D341Med (cell line): ENCODE results near the gene AFAP1.
A peak's percentile ranks its signal among the peaks of the same experiment; 100 is the strongest.

Experiments
- DNase-seq: peaks from one replicate; pipeline ENCODE4 v3.0.0; 2012; ENCODE audit warnings: low spot score

AFAP1 gene

DNA sequence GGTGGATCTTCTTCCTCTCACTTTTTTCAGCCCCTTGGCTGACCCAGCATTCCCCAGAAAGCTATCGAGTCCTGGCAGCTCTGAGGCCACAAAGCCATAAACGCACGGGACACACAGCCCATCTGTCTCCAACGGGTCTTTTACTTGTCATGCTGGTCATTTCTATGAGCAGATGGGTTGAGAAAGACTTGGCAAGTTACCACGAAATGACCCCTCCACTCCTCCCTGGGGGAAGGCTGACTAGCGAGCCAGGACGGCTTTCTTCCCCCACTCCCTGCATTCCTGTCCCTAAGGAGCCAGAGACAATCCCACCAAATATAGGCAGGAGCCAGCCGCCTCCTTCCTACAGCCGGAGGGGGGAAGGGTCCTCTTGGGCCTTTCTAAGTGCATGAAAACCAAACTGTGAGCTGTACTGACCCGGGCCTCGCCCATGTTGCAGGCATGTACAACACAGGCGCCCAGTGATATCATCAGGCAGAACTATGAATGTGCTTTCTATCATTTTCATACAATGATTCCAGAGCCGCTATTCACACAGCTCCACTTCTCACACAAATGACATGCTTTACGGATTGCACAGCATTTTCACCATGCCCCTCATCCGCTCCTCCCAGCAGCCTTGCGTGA lies 28.6 kb downstream of the AFAP1 start:
- peak; percentile 62 for DNase-seq

DNA sequence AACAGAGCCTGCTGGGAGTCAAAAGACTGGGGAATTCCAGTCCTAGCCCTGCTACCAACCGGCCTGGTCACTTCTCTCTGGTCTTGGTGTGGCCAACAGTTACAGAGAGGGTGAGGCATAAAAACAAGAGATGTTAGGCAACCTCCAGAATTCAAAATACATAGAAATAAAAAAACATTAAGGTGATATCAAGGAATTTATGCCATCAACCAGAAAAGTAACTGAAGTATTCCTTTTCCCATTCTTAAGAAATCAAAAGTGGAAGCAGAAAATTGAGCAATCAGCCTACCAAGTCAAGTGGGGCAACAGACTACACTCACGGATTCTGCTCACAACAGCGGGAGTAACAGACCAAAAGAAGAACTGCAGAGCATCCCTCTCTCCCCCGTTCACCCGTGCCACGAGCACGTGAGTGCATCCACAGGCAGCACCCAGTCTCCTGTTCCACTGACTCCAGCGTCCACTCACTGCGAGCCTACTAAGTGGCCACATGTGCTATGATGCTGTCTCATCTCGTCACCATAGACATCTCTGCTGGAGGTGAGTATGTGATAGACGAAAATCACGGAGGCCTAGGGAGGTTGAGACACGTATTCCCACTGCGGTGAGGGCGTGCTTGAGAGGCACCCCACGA lies 29.3 kb downstream of the AFAP1 start:
- DNase-seq: no peak

DNA sequence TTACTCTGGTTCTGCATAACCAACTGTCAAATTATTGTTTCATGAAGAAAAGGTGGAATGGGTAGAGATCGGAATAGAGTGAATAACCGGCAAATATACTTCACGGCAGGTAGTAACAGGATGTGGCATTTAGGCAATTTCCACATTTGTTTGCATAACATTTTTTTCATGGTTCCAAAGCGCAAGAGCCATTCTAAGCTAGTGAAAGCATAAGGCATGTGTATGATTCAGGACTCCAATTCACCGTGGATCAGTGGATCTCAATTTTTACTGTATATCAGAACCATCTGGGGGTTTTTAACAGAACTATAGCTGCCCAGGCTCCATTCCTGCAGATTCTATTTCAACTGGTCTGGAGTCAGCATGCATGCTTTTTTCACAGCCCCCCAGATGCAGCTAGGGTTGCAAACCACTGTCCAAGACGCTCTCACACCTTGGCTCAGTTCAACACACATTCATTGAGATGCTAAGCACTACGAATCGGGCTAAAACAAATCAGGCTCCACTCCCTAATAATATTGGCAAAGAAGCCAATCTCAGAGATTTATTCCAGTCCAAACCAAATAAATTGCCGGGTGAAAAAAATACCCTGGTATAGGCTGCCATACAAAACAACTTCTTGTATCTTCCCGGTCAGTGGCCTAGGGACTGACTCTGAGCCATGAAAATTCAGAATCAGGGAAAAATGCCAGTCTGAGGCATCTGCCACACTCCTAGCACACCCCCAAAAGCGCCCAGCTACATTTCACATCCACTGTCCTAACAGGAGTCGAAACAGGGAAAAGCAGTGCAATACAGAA lies 30.0 kb downstream of the AFAP1 start:
- no peak for DNase-seq

DNA sequence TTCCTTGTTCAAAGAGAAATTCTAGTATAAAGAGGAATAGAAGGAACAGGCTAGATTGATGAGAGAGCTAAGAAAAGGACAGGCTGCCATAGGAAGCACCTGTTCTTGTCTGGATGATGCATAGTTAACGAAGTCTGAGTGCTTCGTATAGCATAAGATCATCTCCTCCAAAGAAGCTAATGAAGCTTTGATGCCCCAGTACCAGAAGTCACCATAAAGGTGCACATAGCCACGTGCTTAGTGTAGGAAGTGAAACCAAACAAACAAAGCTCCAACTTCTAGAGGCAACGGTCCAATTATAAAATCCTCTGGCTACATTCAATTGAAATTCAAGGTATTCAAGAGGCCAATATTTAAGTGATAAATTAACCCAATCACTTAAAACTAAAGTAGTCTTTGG lies 31.0 kb downstream of the AFAP1 start:
- DNase-seq: no peak

DNA sequence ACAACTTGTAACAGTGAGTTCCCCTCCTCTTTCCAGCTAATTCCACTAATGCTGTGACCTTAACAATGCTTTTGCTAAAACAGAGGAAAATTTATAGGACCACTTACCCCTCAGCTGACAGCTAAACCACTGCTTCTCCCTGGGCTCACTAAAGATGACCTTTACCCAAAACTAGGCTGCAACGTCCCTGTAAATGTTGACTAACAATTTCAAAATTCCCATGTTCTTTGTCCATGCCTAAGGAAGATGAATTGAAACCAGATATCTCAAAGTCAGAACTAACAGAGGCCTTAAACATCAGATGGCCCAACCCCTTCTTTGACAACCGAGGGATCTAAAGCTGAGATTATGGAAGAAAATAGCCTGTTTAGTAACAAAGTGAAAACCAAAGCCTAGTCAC lies 32.5 kb downstream of the AFAP1 start:
- DNase-seq: no peak

DNA sequence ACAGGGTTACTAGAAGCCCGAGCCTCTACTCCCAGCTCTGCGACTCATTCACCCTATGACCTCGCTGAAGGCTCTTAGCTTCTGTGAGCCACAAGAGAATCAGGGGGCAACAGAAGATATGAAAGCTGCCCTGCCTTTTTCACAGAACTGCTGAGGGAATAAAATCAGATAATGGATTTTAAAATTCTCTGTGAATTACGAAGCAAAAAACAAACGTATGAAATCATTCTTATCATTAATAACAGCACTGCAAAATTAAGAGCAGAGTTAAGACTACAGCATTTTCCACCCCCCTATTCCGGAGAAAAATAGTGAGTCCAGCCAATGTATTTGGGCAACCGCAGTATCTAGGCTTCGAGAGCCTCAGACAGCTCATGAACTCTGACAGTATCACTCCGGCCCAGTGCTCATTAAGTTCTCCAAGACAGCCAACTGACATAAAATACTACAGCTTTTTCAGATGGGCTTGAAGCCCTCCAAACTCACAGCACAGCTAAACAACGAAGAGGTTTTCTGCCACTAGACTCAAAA lies 33.4 kb downstream of the AFAP1 start:
- no peak for DNase-seq

DNA sequence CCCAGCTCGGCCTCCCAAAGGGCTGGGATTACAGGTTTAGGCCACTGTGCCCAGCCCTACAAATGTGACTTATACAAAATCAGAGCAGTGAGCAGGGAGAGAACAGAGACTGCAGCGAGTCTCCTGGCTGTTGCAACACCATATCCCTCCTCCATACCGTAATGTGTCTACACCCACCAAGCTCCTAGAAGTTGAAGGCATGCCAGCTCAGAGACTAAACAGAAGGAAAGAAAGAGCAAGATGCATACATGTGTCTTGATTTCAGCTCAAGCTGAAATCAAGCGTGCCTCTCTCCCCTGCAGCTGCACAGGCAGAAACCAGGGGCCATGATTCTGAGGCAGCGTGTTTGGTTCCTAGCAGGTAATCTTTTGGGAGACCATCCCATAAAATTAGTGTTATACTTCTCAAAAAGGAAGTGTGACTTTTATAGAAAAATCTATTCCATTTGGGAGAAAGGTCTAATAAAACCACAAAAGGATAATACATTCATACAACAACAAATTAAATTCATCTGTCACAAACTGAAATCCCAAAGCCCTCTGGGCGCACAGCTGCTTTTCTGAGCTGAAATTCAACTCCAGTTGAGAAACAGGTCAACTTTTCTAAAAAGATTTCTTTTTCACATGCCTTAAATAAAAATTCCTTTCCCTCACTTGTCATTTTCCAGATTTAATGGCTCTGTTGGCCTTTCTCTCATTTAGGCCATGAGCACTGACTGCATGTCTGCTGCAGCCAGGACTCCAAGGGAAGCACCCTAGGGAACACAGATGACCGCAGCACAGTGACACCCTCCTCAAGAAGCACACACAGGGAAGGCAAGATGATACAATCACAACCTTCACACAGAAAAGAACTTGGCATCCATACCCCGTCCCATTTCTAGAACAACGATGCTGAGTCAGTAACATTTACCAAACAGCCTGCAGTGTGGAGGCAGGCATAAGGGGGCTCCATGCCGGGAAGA lies 34.4 kb downstream of the AFAP1 start:
- DNase-seq: no peak

DNA sequence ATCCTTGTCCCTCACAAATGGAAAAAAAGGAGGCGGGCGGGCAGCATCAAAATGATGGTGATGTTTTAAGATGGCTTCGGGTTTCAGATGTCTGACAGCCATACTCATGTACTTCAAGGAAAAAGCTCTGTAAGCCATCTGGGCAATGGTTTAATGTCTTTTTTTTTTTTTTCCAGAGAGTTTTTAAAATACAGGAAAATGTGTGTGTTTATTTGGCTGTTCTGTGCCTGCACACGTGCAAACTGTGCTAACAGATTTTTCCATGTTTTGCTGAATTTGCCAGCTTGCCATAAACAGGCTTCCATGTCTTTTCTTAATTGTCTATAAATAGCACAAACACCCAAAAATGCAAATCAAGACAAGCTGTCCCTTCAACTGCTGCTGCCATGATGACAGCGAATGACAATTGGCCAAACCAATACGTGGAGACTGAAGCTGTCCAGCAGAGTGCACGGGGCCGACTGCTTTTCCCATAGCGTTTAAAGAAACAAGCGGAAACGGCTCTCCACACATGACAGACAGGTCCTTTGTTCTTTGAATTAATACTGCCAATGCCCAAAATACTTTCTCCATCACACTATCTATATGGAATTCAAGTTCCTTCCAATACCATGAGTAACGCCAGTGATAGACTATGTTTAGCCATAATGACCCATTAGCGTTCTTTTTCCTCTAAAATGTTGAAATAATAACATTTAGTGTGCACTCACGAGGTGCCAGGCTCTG lies 35.7 kb downstream of the AFAP1 start:
- no peak for DNase-seq

DNA sequence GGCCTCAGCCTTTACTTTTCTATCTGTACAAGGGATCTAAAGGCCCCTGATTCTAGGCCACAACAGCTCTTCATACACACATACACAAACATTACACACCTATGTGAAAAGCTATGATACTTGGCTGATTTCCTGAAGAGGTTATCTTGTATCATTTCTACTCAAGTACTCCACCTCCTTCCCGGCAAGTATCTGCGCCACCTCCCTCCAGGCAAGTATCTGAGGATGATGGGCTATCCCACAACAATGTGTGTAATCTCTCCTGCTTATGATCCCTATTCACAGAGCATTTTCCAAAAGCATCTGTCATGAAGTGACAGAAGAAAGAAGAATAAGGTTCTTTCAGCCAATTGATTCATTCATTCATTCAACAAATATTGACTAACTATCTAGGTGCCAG lies 36.8 kb downstream of the AFAP1 start:
- no peak for DNase-seq

DNA sequence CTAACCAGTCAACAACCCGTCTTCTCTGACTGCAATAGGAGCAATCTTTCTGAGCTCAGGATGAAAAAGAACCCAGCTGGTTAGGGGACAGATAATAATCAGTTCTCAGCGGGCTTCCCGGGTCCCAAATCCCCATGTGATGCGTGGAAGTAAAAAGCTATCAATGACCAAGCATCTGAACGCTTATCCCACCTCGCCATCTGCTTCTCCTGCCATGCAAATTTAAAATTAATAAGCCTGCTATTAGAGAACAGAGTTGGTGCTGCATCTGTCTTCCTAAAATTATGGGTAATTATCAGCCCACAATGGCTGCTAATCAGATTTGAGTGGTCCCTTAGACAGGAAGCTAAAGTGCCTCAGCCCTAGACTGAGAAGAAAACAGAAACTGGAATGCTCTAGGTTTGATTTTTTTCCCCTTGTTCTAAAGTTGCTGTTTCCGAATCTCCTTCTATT lies 37.5 kb downstream of the AFAP1 start:
- peak; percentile 85 for DNase-seq

DNA sequence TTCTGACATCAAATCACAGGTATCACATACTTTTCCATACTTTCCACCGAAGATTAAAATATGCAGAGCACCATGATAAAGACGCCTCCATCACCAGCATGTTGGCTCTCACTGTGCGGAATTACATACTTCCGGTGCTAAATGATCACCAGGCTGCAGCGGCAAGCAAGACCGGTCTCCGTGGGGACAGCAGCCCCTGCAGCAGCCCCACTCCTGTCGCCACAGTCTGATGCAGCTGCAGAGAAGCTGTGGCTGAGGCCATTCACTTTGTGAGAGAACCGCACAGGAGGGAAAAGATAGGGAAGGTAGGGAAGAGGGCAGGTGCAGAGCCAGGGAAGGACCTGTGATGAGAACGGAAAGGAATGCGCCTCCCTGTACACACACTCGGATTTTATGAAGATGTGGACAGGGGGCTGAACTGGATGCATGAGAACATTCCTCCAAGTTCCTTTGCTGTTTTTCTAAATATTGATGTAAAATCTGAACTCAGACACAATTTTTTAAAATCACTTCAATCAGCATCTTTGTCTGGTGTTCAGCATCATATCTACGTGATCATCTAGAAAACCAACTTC lies 38.3 kb downstream of the AFAP1 start:
- no peak for DNase-seq

DNA sequence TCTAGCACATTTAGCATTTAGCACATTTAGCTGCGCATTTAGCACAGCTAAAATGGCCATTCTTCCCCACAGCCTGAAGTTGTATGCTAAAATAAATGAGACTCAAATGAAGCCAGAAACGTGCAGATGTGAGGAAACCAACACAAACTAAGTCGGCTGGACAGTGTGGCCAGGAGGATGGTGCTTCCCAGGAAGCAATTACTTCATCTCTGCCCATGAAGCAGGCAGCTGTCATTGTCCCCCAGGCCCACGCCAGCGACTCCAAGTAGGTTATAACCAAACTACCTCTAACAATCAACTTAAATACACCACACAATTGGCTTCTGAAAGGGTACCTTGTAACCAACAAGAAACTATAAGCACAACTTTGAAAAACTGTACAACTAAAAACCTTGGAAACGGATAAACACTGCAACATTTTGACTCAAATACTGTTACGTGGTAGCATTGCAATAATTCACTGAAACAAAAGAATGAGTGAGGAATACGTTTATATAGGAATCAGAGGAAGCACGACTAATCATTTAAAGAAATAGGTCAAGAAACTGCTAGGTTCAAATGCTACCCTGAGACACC lies 39.2 kb downstream of the AFAP1 start:
- DNase-seq: no peak

DNA sequence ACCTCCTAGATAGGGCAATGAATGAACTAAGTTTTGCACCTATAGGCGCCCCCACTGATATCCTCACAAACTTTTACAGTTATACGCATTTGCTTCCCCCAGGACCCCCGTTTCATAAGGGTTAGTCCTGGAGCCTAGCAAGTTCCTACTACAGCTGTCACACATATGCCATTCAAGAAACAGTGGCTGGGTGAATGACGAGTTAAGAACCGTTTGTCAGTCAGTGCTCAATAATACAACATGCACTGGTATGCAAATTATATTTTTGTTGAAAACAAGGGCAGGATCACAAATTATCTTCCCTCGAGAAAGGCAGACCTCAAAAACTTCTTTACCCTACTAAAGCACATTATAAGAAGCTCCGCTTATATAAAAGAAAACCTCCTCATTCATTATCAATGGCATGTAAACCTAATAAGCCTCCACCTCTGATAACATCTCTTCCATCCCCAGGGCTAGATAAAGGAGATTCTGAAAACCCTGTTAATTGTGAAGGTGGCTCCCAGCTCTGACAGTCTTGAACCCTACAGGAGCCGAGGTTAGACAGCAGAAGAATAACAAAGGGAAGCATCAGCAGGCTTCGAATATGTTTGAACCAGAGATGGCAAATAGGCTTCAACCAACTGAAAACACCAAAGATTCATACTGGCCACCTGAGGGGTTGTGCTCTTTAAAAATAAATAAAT lies 40.3 kb downstream of the AFAP1 start:
- DNase-seq: no peak

DNA sequence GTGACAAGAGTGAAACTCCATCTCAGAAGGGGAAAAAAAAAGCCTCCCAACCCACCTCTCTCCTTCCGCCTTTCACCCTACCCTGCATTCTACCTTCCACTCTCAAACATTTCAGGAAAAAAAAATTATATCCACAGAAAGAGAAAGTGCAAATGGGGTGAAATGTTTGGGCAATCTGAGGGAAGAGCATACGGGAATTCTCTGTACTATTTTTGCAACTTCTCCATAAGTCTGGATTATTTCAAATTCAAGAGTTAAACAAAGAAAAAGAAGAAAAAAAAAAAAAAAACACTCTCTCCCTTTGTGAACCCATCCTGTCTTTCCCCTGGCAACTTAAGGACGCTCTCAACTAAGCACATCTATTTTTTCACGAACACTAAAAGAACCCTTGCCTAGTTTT lies 41.3 kb downstream of the AFAP1 start:
- no peak for DNase-seq

DNA sequence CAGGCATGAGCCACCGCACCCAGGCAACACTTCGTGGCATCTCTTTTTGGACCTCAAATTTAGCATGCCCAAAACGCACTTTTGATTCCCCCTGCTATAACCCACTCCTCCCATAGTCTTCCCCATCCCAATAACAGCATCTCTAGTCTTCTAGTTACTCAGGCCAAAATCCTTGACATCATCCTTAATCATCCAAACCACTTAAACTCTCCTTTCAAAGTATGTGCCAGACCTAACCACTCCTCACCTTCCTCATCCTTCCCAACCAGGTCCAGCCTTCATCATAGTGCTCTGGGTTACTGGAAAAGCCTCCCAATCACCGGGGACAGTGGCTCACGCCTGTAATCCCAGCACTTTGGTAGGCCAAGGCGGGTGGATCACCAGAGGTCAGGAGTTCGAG lies 41.9 kb downstream of the AFAP1 start:
- DNase-seq: no peak

DNA sequence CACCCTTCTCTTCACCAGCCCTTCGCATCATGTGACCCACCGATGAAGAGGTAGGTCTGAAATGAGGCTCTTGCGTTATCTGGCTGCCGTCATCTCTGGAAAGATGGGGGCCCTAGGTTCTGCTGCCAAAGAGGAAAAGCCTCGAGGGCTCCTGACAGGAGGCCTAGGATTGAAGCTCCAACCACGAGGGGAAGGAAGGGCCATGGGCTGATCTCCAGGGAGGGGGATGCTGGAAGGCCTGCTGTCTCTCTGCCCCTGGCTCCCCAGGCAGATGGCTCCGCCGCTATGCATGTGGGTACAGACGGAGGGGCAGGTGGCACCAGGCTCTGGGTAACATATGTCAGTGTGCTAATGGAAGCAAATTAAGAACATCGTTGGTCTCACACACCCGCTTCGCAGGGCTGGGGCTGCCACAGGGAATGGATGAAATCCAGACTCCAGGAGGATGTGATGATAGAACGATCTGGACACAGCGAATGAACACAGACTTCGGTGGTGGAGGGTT lies 44.9 kb downstream of the AFAP1 start:
- DNase-seq: peak; percentile 92

DNA sequence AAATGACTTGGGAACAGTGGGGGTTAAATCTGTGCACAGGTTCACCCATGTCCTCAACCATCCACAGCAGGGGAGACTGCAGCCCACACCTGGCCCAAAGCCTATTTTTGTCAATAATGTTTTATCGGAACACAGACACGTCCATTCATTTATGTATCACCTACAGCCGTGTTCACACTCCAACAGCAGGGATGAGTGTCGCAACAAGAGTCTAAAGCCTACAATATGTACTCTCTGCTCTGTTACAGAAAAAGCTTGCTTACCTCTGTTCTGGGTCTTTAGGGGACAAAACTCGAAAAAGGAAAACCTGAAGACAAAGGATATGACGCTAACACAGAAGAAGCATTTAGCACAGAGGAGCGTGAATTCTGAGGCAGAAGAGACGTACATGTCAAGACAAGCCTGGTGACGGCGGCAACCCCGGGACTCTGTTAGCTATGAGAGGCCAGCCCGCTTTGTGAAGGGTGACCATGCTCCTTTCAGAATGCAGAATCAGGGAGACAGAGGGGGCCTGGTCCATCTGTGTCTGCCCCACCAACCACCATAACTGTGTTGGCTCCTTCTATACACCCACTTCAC lies 45.5 kb downstream of the AFAP1 start:
- no peak for DNase-seq

DNA sequence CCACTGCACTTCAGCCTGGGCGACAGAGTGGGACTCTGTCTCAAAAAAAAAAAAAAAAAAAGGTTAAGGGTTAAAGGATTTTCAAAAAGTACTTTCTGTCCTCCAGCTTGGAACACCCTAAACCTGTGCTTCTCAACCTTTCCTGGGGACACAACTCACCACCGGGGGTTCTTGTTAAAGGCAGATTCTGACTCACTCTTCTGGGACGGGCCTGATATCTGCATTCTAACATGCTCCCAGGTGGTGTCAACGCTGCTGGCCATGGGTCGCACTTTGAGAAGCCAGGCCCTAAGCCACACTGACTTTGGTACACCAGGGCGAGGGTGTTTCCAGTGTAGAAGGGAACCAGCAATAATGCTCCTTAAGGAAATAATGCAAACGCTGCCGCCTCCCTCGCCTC lies 46.1 kb downstream of the AFAP1 start:
- DNase-seq: no peak
